ACC112 (cell line): ENCODE data around the gene ACSS1.

Experiments used
- H2AFZ ChIP-seq: fragments of 200-600 bp; sonication (generic); one replicate; pipeline ENCODE4 v1.6.0; 2017; ENCODE audit warnings: antibody characterized with exemption, low read length; ENCODE audit not compliant: unreplicated experiment
- H3K27ac ChIP-seq: fragments of 200-600 bp; sonication (generic); 2 replicates; pipeline ENCODE4 v1.5.1; 2014; ENCODE audit warnings: low read depth, mild to moderate bottlenecking, antibody characterized with exemption, low read length, moderate library complexity
- H3K27me3 ChIP-seq: fragments of 200-600 bp; sonication (generic); 2 replicates; pipeline ENCODE4 v1.6.1; 2014; ENCODE audit warnings: mild to moderate bottlenecking, antibody characterized with exemption, low read length, moderate library complexity, mixed read lengths; ENCODE audit not compliant: insufficient read depth
- H3K36me3 ChIP-seq: fragments of 200-600 bp; sonication (generic); 2 replicates; pipeline ENCODE4 v1.6.1; 2016; ENCODE audit warnings: mild to moderate bottlenecking, antibody characterized with exemption, low read length, moderate library complexity, mixed read lengths; ENCODE audit not compliant: insufficient read depth
- H3K4me1 ChIP-seq: fragments of 200-600 bp; sonication (generic); one replicate; pipeline ENCODE4 v1.6.1; 2016; ENCODE audit warnings: low read length, mixed read lengths; ENCODE audit not compliant: insufficient read depth, unreplicated experiment, control insufficient read depth
- H3K4me3 ChIP-seq: fragments of 200-600 bp; sonication (generic); 2 replicates; pipeline ENCODE4 v1.5.1; 2014; ENCODE audit warnings: mild to moderate bottlenecking, low read depth, low read length
- H3K79me2 ChIP-seq: fragments of 200-600 bp; sonication (generic); one replicate; pipeline ENCODE4 v1.6.0; 2016; ENCODE audit warnings: low read length; ENCODE audit not compliant: control insufficient read depth, unreplicated experiment, insufficient read depth

ACSS1 gene

DNA sequence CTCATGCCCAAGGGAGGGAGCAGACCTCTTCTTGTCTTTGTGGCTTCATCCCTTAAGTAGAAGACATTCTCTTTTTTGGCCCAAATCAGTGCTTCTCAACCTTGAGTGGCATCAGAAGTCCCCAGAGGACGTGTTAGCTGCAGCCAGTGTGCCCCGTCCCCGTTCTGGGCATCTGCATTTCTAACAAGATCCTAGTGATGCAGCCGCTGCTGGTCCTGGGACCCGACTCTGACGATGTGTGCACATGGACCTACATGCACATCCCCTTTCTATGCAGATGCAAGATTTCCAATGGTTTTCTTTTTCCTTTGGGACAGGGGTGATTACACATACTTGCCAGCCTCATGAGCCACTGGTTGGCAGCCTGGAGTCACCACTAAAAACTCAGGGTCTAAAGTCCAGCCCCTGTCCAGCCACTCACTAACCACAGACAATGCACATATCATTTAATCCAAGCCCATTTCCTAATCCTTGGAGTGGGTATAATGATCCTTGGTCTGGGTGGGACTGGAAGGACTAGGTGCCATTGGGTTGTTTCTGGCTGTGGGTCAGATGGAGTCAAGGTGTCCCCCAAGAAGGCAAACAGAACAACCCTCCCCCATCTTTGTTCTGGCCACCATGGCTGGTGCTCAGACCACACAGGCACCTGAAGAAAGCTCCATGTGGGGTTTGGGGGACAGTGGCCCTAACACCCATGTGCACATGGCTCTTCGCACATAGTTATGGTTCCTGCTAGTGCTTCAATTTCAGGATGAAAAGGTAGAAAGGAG, 6.4 kb downstream of the ACSS1 start:
- Histone ChIP-seq H3K27ac (no peak overlapping the region), H3K79me2 (peaks cover 8% of the 10 kb centered on the region), H2AFZ (no peak overlapping the region), H3K4me1 (peaks cover 17% of the 10 kb centered on the region), H3K27me3 (no peaks in the 10 kb centered on the region), H3K36me3 (no peaks in the 10 kb centered on the region), H3K4me3 (no peak overlapping the region)

DNA sequence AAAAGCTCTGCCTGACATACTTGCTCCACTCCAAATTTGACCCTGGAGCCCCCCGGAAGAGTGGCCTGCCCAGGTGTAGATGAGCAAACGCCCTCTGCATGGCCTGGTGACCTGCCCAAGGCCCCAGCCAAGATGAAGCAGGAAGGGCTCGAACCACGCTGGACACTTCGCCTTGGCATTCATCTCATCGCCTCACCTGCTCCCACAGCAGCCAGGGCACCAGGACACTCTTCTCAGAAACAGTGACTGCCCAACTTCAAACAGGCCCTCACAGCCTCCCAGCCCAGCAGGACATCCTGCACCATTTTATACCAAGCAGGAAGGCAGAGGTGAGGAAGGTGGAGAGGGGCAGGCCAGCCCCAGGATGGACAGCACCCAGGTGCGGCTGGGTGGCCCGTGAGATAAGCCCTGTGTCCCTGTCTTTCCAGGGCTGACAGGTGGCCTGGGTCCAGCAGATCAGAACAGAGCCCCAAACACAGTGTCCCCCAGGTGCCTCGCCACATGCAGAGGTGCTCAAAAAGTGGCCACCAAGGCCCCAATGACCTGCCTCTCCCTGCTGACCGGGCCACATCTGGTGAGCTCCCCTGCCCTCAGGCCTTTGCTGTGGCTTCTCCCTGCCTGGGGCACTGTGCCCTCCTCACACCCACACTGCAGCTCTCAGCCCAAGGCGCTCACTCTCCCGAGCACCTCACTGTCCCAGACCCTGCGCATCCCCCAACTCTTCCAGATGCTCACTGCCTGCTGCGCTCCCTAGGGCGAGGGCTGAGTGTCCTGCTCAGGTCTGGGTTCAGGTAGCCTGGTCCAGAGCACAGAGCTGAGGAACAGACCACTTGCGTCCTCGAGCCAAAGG, 7.2 kb downstream of the ACSS1 start:
- no peaks in the 10 kb centered on the region for H3K27me3 ChIP-seq
- no peak overlapping the region for H3K4me3 ChIP-seq
- H3K79me2 ChIP-seq, result peaks cover 4% of the 10 kb centered on the region
- H3K4me1 ChIP-seq, result peaks cover 8% of the 10 kb centered on the region
- no peak overlapping the region for H2AFZ ChIP-seq
- H3K27ac ChIP-seq, result no peak overlapping the region
- no peaks in the 10 kb centered on the region for H3K36me3 ChIP-seq

DNA sequence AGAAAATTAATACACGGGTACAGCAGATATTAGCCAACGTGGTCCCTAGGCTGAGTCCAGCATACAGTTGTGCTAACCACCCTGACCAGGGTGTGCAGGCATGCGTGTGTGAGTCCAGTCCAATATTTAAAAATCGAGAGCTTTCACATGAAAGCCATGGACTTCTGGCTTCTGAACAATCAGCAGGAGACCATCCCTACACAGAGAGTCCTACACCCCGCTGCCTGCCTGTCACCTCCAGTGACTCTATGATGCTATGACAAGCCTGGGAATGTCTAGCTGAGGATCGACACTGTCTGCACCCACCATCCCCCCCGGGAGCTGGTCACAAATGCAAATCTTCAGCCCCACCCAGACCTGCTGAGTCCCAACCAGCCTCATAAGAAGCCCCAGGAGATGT, 7.9 kb downstream of the ACSS1 start:
- H3K4me1 ChIP-seq, result peaks cover 4% of the 10 kb centered on the region
- no peak overlapping the region for H3K4me3 ChIP-seq
- H2AFZ ChIP-seq, result no peak overlapping the region
- H3K27ac ChIP-seq, result no peak overlapping the region
- H3K36me3 ChIP-seq, result no peaks in the 10 kb centered on the region
- H3K27me3 ChIP-seq, result no peaks in the 10 kb centered on the region
- no peaks in the 10 kb centered on the region for H3K79me2 ChIP-seq

DNA sequence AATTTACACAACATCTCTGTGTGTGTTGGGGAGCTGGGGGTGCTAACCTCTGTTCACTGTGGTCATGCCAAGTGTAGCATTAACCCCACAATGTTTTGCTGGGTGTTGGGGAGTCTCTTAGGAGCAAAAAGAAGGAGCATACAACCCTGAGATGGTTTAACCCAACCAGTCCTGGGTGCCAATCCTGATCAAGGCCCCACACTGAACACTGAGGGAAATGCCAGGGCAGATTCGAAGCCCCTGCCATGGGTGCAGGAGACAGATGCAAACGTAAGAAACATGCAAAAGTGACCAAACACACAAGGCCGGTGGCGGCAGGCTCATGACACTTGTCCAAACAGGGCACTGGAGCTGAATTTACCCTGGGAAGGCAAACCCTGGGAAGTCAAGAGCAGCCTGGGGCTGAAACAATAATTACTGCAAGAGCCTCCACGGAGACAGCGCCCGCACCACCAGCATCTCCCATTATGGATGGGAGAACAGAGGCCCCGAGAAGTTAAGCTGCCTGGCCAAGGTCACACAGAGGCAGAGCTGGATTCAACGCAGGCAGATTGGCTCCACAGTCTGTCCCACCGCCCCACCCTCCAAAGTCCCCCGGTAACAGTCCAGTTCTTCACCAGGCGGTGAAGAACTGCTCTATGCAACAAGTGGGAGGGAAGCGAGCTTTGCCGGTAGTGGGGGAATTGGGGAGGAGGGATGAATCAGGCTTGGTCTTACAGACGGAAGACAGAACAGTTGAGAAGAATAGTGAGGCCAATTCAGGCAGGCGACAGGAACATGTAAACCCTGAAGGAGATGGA, 8.5 kb downstream of the ACSS1 start:
- no peak overlapping the region for H3K4me3 ChIP-seq
- H3K27me3 ChIP-seq, result no peaks in the 10 kb centered on the region
- H2AFZ ChIP-seq, result no peak overlapping the region
- H3K27ac ChIP-seq, result no peak overlapping the region
- H3K36me3 ChIP-seq, result no peaks in the 10 kb centered on the region
- H3K4me1 ChIP-seq, result peaks cover 4% of the 10 kb centered on the region
- H3K79me2 ChIP-seq, result no peaks in the 10 kb centered on the region

DNA sequence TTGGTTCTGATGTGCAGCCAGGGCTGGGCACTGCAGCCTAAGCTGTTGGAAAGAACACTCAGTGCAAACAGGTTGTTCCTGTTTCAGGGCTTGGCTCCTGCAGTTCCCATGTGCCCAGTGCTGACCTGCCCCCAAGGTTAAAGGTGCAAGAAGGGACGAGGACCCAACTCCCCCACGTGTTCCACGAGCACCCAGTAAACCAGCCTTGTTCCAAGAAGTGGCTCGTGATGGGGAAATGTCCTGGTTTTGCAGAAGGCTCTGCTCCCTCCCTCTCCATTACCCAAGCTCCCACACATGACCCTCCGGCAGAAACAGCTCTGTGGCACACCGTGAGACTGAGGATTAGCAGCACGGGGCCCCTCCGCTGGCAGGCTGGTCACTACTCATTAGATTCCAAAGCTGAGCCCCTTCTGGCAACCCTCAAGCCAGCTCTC, 9.4 kb downstream of the ACSS1 start:
- Histone ChIP-seq H3K4me1 (peaks cover 4% of the 10 kb centered on the region), H3K79me2 (no peaks in the 10 kb centered on the region), H3K27ac (no peak overlapping the region)

DNA sequence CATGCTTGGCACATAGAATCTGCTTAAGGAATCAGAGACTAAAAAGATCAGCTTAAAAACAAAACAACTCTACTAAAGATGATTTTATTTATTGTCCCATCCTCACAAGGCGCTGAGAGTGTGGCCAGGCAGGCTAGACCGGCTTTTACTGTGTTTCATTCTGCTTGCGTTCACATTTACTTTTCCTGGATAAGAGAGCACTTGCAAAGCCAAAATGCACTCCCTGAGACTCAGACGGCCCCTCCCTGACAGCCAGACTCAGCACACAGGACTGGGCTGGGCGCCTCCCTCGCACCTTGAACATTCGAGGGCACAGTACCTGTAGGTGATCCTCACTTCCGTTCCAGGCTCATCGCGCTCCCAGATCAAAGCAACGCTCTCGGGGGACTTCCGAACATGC, 10.2 kb downstream of the ACSS1 start:
- H3K27ac ChIP-seq, result no peak overlapping the region
- H3K4me3 ChIP-seq, result no peak overlapping the region
- peaks cover 4% of the 10 kb centered on the region for H3K4me1 ChIP-seq
- no peaks in the 10 kb centered on the region for H3K36me3 ChIP-seq
- no peaks in the 10 kb centered on the region for H3K27me3 ChIP-seq
- no peaks in the 10 kb centered on the region for H3K79me2 ChIP-seq
- H2AFZ ChIP-seq, result no peak overlapping the region

More for the DNA sequence above, 9.4 kb downstream of the ACSS1 start:
- Histone ChIP-seq H3K27me3 (no peaks in the 10 kb centered on the region), H3K4me3 (no peak overlapping the region), H2AFZ (no peak overlapping the region), H3K36me3 (no peaks in the 10 kb centered on the region)

DNA sequence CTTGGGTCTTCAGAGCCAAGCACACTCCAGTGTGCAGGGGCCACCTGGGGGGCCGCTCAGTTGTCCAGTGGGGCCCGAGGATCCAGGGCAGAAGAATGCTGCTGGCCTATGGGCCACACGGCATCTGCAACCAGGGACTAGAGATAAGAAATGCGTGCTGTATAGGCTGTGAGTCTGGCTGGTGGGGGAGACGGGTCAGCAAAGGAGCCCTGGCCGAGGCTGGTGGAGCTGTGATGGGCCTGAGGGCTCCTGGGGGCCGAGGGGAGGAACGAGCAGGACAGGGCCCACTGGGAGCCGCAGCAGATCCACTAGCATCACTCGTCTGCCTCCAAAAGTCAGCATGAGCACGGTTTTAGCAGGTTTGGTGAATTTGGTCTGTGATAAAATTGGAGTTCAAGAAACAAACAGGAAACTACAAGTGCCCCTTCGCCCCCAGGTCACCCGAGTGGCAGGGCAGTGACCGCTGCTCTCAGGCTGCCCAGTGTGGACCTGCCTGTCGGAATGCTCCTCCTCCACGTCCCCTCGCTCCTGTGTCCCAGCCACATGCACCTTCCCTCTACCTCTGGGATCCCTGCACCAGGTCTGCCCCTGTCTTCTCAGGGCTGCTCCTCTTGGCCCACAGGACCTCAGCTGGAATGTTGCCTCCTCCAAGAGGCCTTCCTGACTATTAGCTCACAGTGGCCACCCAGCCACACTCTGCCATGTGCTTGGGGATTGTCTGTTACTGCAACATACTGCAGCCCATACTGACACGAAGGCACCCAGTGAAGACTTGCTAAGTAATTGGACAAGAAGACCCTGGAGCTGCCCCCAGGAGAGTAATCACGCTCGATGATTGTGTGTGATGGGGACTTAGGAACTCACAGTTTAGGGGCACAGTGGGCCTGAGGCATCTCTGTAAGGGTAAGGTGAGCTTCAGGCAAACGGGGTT, 10.9 kb downstream of the ACSS1 start:
- Histone ChIP-seq H3K36me3 (no peaks in the 10 kb centered on the region), H3K4me1 (peaks cover 4% of the 10 kb centered on the region), H2AFZ (no peak overlapping the region), H3K79me2 (no peaks in the 10 kb centered on the region), H3K27ac (no peak overlapping the region), H3K4me3 (no peak overlapping the region), H3K27me3 (no peaks in the 10 kb centered on the region)

DNA sequence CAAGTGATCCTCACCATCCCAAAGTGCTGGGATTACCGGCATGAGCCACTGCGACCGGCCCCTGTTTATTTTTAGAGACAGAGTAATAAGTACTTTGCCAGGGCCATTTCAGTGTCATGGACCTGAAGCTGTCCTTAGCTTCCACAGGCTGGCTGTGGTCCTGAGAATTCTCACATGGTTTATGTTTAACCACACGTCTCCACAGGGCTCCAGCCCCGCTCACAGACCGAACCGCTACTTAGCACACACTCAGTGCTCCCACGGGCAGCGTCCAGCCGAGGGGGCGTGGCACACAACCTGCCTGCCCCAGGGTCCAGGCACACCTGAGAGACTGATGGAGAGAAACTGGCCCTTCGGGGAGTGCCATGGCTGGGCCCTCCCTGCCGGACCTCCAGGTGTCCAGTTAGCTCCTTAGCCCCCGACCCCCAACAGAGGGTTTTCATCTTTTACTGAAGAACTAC, 11.7 kb downstream of the ACSS1 start:
- no peak overlapping the region for H3K4me3 ChIP-seq
- H3K27me3 ChIP-seq, result no peaks in the 10 kb centered on the region
- no peaks in the 10 kb centered on the region for H3K79me2 ChIP-seq
- no peaks in the 10 kb centered on the region for H3K4me1 ChIP-seq
- no peak overlapping the region for H3K27ac ChIP-seq
- no peak overlapping the region for H2AFZ ChIP-seq
- H3K36me3 ChIP-seq, result no peaks in the 10 kb centered on the region

DNA sequence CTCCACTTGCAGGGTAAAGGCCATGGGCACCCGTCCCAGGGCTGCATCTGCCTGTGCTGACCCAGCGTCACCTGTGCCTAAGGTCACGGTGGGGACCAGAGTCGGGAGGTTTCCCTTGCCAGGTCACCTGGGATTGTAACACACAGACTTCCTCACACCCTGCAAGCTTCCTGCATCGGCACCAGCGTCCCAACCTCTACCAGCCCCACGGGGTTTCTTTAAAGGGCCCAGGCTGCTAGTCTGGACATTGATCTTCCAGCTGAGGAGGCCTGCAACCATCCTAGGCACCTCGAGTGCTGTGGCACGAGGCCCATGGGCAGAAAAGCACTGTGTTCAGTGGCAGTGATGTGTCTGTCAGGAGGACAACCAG, 12.6 kb downstream of the ACSS1 start:
- Histone ChIP-seq H3K79me2 (no peaks in the 10 kb centered on the region), H3K36me3 (no peaks in the 10 kb centered on the region), H3K4me3 (no peak overlapping the region), H3K27ac (no peak overlapping the region), H3K27me3 (no peaks in the 10 kb centered on the region), H2AFZ (no peak overlapping the region), H3K4me1 (peaks cover 3% of the 10 kb centered on the region)
